OCI-LY7 (cell line): Measurements from ENCODE around the gene CCR5. TPM values are rescaled to one million over a fixed set of nuclear protein-coding genes. Genes with fewer than 3 reads are reported as not detected.

Source experiments
- BruUV-seq: library from RNA; stranded (reverse); fragments of 400-500 nt; replicated peaks from 2 replicates; lab custom pipeline; 2021; lab: Mats Ljungman, UMichigan
- CTCF ChIA-PET: fragments of 300-600 bp; sonication (Branson Sonifier 250); formaldehyde crosslinking; loops from one replicate; lab custom pipeline; 2022; ENCODE audit warnings: antibody characterized with exemption; ENCODE audit not compliant: unreplicated experiment; lab: Charles Lee
- POLR2A ChIA-PET: fragments of 300-600 bp; sonication (Branson Sonifier 250); formaldehyde crosslinking; loops from one replicate; lab custom pipeline; 2022; ENCODE audit warnings: antibody characterized with exemption; lab: Charles Lee
- DNase-seq: peaks from one replicate; pipeline ENCODE4 v3.0.0-alpha.2; 2015; ENCODE audit warnings: low spot score
- H2AFZ ChIP-seq: fragments of 200-600 bp; sonication (generic), shearing (Covaris generic); 2 replicates; pipeline ENCODE4 v1.6.1; 2014; ENCODE audit warnings: mild to moderate bottlenecking, antibody characterized with exemption, low read length, moderate library complexity
- H3K27ac ChIP-seq: fragments of 200-600 bp; sonication (generic); 2 replicates; pipeline ENCODE4 v1.5.1; 2014; ENCODE audit warnings: mixed run types, low read depth, mild to moderate bottlenecking, moderate library complexity, low read length, inconsistent platforms; ENCODE audit not compliant: poor library complexity, severe bottlenecking
- H3K36me3 ChIP-seq: fragments of 200-600 bp; sonication (generic); 2 replicates; pipeline ENCODE4 v1.6.1; 2014; ENCODE audit warnings: mild to moderate bottlenecking, antibody characterized with exemption, low read length, moderate library complexity, mixed read lengths; ENCODE audit not compliant: insufficient read depth
- H3K4me1 ChIP-seq: fragments of 200-600 bp; sonication (generic); 2 replicates; pipeline ENCODE4 v1.5.1; 2014; ENCODE audit warnings: mild to moderate bottlenecking, low read length; ENCODE audit not compliant: insufficient read depth, poor library complexity, severe bottlenecking
- H3K4me2 ChIP-seq: fragments of 200-600 bp; sonication (generic); 2 replicates; pipeline ENCODE4 v1.6.1; 2014; ENCODE audit warnings: mild to moderate bottlenecking, low read length
- H3K4me3 ChIP-seq: fragments of 200-600 bp; sonication (generic); 2 replicates; pipeline ENCODE4 v1.5.1; 2014; ENCODE audit warnings: mild to moderate bottlenecking, low read depth, low read length; ENCODE audit not compliant: poor library complexity, severe bottlenecking
- H3K79me2 ChIP-seq: fragments of 200-600 bp; sonication (generic); 2 replicates; pipeline ENCODE4 v1.6.1; 2016; ENCODE audit warnings: low read depth, mild to moderate bottlenecking, low read length, moderate library complexity, mixed read lengths; ENCODE audit not compliant: insufficient read depth
- H3K9me2 ChIP-seq: fragments of 200-600 bp; sonication (generic); 2 replicates; pipeline ENCODE4 v1.6.1; 2016; ENCODE audit warnings: mild to moderate bottlenecking, low read length, mixed read lengths; ENCODE audit not compliant: insufficient read depth
- H3K9me3 ChIP-seq: fragments of 200-600 bp; sonication (generic); 2 replicates; pipeline ENCODE4 v1.6.1; 2014; ENCODE audit warnings: mild to moderate bottlenecking, mixed run types, low read length, mixed read lengths
- H4K20me1 ChIP-seq: fragments of 200-600 bp; sonication (generic); 2 replicates; pipeline ENCODE4 v1.6.1; 2014; ENCODE audit warnings: mild to moderate bottlenecking, antibody characterized with exemption, low read length, moderate library complexity, mixed read lengths; ENCODE audit not compliant: insufficient read depth
- EZH2phosphoT487 ChIP-seq: fragments of 200-600 bp; sonication (generic); IDR thresholded peaks from 2 replicates; pipeline ENCODE4 v1.6.1; 2018; ENCODE audit warnings: low read depth, borderline replicate concordance, mild to moderate bottlenecking, mixed run types, antibody characterized with exemption, low read length, moderate library complexity, mixed read lengths
- intact Hi-C: fragments of 100-400 bp; cut with micrococcal nuclease; formaldehyde crosslinking; loops from one replicate; pipeline ENCODE4 v1.10.0; 2022; ENCODE audit not compliant: unreplicated experiment
- total RNA-seq, 2 experiments: library from RNA; depleted of rRNA in 1 of 2; stranded (reverse); fragments of >200 nt in 1 of 2; shearing (Covaris generic) in 1 of 2; gene quantifications; 2 replicates each; pipeline ENCODE4 v1.2.3, GENCODE V29; 2014 to 2022
- TF ChIP-seq, protein P1 (sequence below): fragments of 200-600 bp; sonication (generic); conservative IDR thresholded peaks from 2 replicates; pipeline ENCODE4 v1.5.1; 2014; ENCODE audit warnings: mild to moderate bottlenecking, antibody characterized with exemption, low read length, moderate library complexity, mixed read lengths

CCR5 gene
- total RNA-seq, 2 experiments from 2014 or later, result not detected

DNA sequence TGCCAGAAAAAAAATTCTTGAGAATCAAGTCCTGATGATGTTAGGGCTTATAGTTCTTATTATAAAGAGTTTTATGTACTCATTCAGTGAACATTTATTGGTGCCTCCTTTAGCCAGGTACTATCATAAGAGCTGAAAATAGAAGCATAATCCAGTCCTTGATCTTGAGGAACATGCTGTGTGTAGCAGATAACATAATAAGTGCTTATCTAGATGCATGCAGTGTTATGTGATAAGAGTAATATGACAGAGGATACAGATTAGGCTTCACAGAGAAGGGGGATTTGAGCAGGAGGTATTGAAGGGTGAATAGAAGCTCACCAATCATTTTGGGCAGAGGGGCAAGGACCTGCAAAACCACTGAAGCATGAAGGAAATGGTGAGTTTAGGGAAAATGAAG lies 15.8 kb upstream of the CCR5 start:
- H3K9me2 ChIP-seq, result no peaks in the 10 kb centered on the region
- H3K36me3 ChIP-seq, result no peaks in the 10 kb centered on the region
- no peak for DNase-seq
- POLR2A ChIA-PET, result no interaction called here
- no peak overlapping the region for H3K4me2 ChIP-seq
- no peak overlapping the region for H3K27ac ChIP-seq
- H3K4me3 ChIP-seq, result no peak overlapping the region
- CTCF ChIA-PET, result no interaction called here
- no peak overlapping the region for H2AFZ ChIP-seq
- H3K79me2 ChIP-seq, result no peaks in the 10 kb centered on the region
- H3K4me1 ChIP-seq, result peaks cover 4% of the 10 kb centered on the region
- no TSS peak for BruUV-seq
- H3K9me3 ChIP-seq, result no peaks in the 10 kb centered on the region
- intact Hi-C loops, result no loop called here
- no peaks in the 10 kb centered on the region for H4K20me1 ChIP-seq
- TF ChIP-seq, protein P1, sequence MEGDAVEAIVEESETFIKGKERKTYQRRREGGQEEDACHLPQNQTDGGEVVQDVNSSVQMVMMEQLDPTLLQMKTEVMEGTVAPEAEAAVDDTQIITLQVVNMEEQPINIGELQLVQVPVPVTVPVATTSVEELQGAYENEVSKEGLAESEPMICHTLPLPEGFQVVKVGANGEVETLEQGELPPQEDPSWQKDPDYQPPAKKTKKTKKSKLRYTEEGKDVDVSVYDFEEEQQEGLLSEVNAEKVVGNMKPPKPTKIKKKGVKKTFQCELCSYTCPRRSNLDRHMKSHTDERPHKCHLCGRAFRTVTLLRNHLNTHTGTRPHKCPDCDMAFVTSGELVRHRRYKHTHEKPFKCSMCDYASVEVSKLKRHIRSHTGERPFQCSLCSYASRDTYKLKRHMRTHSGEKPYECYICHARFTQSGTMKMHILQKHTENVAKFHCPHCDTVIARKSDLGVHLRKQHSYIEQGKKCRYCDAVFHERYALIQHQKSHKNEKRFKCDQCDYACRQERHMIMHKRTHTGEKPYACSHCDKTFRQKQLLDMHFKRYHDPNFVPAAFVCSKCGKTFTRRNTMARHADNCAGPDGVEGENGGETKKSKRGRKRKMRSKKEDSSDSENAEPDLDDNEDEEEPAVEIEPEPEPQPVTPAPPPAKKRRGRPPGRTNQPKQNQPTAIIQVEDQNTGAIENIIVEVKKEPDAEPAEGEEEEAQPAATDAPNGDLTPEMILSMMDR, result no peak
- no peak for TF ChIP-seq EZH2phosphoT487

DNA sequence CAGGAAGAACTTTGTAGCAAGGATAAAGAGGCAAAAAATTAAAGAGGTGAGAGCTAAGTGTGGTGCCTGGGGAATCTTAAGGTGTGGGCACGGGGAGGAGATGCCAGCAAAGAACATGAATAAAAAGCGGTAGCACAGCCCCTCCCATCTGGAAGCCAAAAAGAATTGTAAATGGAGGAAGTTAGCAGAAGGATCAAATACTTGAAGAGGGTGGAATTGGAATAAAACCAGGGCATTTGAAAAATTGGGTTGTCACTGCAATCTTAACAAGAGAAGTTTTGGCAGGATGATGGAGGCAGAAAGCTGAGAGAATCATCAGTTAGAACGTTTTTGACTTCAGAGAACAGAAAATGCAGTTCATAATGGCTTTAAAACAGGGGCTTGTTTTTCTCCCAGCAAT lies 14.5 kb upstream of the CCR5 start:
- no peaks in the 10 kb centered on the region for H3K4me1 ChIP-seq
- DNase-seq, result no peak
- H3K27ac ChIP-seq, result no peak overlapping the region
- POLR2A ChIA-PET, result no interaction called here
- no peak overlapping the region for H3K4me2 ChIP-seq
- intact Hi-C loops, result no loop called here
- no TSS peak for BruUV-seq
- no peaks in the 10 kb centered on the region for H3K36me3 ChIP-seq
- no peaks in the 10 kb centered on the region for H3K9me2 ChIP-seq
- CTCF ChIA-PET, result interaction anchor here (0.6 kb wide), 1 partner anchor 1312 kb away, joined by 3 read pairs; no protein-coding TSS in a partner anchor
- H2AFZ ChIP-seq, result no peak overlapping the region
- H4K20me1 ChIP-seq, result no peaks in the 10 kb centered on the region
- no peaks in the 10 kb centered on the region for H3K9me3 ChIP-seq
- TF ChIP-seq, protein P1, result no peak
- no peak for TF ChIP-seq EZH2phosphoT487
- no peak overlapping the region for H3K4me3 ChIP-seq
- H3K79me2 ChIP-seq, result no peaks in the 10 kb centered on the region

DNA sequence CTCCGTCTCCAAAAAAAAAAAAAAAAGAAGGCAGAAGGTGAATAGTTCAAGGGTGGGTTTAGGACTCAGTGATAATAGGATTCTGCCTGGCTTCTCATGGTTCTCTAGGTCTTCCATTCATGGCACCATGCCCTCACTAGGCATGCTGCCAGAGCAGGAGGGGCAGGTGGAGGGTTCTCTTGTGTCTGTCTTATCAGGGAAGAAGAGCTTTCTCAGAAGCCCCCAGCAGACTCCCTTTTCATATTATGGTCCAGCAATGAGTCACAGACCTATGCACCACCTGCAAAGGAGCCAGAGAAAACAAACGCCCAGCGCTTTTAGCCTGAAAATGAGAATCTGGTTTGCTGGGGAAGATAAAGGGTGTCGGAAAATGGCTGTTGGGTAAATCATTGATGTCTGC lies 13.8 kb upstream of the CCR5 start:
- no peak for DNase-seq
- ChIA-PET POLR2A (no interaction called here), CTCF (no interaction called here)
- Histone ChIP-seq H3K4me3 (no peak overlapping the region), H3K4me2 (no peak overlapping the region), H3K9me3 (no peaks in the 10 kb centered on the region), H3K4me1 (no peaks in the 10 kb centered on the region), H3K79me2 (no peaks in the 10 kb centered on the region), H4K20me1 (no peaks in the 10 kb centered on the region), H2AFZ (no peak overlapping the region), H3K9me2 (no peaks in the 10 kb centered on the region), H3K36me3 (no peaks in the 10 kb centered on the region), H3K27ac (no peak overlapping the region)
- TF ChIP-seq, protein P1, result no peak
- TF ChIP-seq EZH2phosphoT487, result no peak
- intact Hi-C loops, result no loop called here
- no TSS peak for BruUV-seq
